Measurements from ENCODE around the gene FOXN1. TPM values are rescaled to one million over a fixed set of nuclear protein-coding genes. Genes with fewer than 3 reads are reported as not detected.

Gene FOXN1
- total and polyA plus RNA-seq, 2 of the 13 experiments (the other 11 are each of a cell fraction or from before 2014, with no cell fraction given) = 0.01 TPM; not detected in 1

DNA sequence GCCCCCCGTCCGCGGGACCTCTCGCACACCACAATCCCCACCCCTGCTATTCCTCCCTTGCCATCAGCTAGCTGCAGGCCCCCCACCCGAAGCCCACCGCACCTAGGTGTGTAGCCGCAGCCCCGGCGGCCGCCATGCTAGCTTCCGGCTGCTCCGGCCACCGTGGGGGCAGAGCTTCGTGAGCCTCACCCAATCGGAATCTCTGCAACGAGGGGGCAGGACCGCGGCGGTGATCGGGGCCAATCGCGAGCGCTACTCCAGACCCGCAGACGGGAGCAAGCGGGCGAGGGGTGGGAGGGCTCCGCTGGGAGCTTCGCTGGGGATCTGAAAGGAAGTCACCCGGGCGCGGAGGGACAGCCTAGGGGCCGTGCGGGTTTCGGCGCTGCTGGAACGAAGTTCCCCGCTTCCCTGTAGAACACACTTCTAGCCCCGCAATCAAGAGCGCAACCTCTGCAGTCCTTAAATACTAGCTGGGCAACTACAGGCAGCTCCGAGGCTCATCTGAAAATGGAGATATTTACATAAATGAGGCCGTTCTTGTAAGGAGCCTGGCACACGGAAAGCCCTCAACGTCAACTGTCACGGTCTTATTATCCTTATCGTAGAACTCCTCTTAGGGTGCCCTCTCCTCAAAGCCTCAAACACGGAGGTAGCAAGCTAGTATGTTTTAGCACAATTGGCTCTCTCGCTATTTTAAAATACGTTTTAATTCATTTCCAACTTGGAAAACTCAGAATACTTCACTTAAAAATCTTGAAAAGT, 65.4 kb downstream of the FOXN1 start, which contains the start of gene PIGS (continued):
- TF ChIP-seq, protein P1, sequence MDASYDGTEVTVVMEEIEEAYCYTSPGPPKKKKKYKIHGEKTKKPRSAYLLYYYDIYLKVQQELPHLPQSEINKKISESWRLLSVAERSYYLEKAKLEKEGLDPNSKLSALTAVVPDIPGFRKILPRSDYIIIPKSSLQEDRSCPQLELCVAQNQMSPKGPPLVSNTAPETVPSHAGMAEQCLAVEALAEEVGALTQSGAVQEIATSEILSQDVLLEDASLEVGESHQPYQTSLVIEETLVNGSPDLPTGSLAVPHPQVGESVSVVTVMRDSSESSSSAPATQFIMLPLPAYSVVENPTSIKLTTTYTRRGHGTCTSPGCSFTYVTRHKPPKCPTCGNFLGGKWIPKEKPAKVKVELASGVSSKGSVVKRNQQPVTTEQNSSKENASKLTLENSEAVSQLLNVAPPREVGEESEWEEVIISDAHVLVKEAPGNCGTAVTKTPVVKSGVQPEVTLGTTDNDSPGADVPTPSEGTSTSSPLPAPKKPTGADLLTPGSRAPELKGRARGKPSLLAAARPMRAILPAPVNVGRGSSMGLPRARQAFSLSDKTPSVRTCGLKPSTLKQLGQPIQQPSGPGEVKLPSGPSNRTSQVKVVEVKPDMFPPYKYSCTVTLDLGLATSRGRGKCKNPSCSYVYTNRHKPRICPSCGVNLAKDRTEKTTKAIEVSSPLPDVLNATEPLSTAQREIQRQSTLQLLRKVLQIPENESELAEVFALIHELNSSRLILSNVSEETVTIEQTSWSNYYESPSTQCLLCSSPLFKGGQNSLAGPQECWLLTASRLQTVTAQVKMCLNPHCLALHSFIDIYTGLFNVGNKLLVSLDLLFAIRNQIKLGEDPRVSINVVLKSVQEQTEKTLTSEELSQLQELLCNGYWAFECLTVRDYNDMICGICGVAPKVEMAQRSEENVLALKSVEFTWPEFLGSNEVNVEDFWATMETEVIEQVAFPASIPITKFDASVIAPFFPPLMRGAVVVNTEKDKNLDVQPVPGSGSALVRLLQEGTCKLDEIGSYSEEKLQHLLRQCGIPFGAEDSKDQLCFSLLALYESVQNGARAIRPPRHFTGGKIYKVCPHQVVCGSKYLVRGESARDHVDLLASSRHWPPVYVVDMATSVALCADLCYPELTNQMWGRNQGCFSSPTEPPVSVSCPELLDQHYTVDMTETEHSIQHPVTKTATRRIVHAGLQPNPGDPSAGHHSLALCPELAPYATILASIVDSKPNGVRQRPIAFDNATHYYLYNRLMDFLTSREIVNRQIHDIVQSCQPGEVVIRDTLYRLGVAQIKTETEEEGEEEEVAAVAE (CRISPR knock-in tag; IDR thresholded peaks at IDR 0.05; ENCODE audit: borderline replicate concordance) = no peak
- no peak for TF ChIP-seq BORCS8-MEF2B (CRISPR knock-in tag; IDR thresholded peaks at IDR 0.05)
- no peak for TF ChIP-seq ZNF816 (CRISPR knock-in tag; IDR thresholded peaks at IDR 0.05; ENCODE audit: borderline replicate concordance)
- TF ChIP-seq, protein P2, sequence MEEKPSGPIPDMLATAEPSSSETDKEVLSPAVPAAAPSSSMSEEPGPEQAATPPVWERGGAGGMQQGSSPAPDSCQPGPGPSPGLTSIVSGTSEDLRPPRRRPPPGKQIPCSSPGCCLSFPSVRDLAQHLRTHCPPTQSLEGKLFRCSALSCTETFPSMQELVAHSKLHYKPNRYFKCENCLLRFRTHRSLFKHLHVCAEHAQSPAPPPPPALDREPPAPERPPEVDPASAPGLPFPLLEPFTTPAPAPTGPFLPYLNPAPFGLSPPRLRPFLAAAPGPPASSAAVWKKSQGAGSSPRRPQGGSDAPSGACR (CRISPR knock-in tag; IDR thresholded peaks at IDR 0.05) = no peak
- 0 out of 2 replicates have a peak, but pooled peaks have one; percentile 45 for TF ChIP-seq ZBTB7B (CRISPR knock-in tag; IDR thresholded peaks at IDR 0.05)
- TF ChIP-seq NR2F1 (CRISPR knock-in tag; IDR thresholded peaks at IDR 0.05) = no peak
- peak; percentile 62; the same call in 1 of the 2 replicates for TF ChIP-seq ZNF343 (CRISPR knock-in tag; IDR thresholded peaks at IDR 0.05)
- peak; percentile 66 for TF ChIP-seq KAT8 (CRISPR knock-in tag; IDR thresholded peaks at IDR 0.05)
- TF ChIP-seq, protein P3, sequence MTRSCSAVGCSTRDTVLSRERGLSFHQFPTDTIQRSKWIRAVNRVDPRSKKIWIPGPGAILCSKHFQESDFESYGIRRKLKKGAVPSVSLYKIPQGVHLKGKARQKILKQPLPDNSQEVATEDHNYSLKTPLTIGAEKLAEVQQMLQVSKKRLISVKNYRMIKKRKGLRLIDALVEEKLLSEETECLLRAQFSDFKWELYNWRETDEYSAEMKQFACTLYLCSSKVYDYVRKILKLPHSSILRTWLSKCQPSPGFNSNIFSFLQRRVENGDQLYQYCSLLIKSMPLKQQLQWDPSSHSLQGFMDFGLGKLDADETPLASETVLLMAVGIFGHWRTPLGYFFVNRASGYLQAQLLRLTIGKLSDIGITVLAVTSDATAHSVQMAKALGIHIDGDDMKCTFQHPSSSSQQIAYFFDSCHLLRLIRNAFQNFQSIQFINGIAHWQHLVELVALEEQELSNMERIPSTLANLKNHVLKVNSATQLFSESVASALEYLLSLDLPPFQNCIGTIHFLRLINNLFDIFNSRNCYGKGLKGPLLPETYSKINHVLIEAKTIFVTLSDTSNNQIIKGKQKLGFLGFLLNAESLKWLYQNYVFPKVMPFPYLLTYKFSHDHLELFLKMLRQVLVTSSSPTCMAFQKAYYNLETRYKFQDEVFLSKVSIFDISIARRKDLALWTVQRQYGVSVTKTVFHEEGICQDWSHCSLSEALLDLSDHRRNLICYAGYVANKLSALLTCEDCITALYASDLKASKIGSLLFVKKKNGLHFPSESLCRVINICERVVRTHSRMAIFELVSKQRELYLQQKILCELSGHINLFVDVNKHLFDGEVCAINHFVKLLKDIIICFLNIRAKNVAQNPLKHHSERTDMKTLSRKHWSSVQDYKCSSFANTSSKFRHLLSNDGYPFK (CRISPR knock-in tag; IDR thresholded peaks at IDR 0.05; ENCODE audit: borderline replicate concordance) = no peak; the same call in 1 of the 2 replicates
- TF ChIP-seq, protein P4, sequence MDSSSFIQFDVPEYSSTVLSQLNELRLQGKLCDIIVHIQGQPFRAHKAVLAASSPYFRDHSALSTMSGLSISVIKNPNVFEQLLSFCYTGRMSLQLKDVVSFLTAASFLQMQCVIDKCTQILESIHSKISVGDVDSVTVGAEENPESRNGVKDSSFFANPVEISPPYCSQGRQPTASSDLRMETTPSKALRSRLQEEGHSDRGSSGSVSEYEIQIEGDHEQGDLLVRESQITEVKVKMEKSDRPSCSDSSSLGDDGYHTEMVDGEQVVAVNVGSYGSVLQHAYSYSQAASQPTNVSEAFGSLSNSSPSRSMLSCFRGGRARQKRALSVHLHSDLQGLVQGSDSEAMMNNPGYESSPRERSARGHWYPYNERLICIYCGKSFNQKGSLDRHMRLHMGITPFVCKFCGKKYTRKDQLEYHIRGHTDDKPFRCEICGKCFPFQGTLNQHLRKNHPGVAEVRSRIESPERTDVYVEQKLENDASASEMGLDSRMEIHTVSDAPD (CRISPR knock-in tag; IDR thresholded peaks at IDR 0.05) = no peak
- TF ChIP-seq CREM (IDR thresholded peaks at IDR 0.05) = no peak
- no peak for TF ChIP-seq CREM (CRISPR knock-in tag; IDR thresholded peaks at IDR 0.05)
- TF ChIP-seq, protein P5, sequence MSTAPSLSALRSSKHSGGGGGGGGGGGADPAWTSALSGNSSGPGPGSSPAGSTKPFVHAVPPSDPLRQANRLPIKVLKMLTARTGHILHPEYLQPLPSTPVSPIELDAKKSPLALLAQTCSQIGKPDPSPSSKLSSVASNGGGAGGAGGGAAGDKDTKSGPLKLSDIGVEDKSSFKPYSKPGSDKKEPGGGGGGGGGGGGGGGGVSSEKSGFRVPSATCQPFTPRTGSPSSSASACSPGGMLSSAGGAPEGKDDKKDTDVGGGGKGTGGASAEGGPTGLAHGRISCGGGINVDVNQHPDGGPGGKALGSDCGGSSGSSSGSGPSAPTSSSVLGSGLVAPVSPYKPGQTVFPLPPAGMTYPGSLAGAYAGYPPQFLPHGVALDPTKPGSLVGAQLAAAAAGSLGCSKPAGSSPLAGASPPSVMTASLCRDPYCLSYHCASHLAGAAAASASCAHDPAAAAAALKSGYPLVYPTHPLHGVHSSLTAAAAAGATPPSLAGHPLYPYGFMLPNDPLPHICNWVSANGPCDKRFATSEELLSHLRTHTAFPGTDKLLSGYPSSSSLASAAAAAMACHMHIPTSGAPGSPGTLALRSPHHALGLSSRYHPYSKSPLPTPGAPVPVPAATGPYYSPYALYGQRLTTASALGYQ (CRISPR knock-in tag; IDR thresholded peaks at IDR 0.05) = peak; percentile 16; the same call in 1 of the 2 replicates
- TF ChIP-seq JUN (CRISPR knock-in tag; IDR thresholded peaks at IDR 0.05) = no peak
- no peak for TF ChIP-seq PPARG (CRISPR knock-in tag; conservative IDR thresholded peaks at IDR 0.05)

Data from HepG2 (cell line).